ENCODE measurements around the gene ARF6. TPM values are rescaled to one million over a fixed set of nuclear protein-coding genes. Genes with fewer than 3 reads are reported as not detected.

The ARF6 gene
- total RNA-seq, 1 experiment from 2014 or later, result 74.2 TPM

DNA sequence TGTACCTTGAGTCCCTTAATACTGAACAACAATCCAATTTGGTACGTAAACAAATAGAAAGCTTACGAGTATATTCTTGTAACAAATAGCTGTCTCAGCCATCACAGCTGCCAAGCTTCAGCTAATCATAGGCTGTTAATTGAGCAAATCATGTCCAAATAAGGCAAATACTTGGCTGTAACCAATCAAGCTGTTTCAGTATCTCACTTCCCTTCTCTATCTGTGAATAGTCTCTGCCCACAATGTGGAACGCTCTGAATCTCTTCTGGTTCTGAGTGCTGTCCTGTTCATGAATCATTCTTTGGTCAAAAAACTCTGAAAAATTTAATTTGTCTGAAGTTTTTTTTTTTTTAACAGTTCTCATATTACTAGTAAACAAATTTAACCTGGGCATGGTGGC is 34.5 kb upstream of the ARF6 start:
- H3K36me3 Mint-ChIP-seq (ENCODE audit: insufficient read depth, unreplicated experiment), result peaks cover under 1% of the 10 kb centered on the region

GRCh38 chr14:49860988-49861698 is 31.7 kb upstream of the ARF6 start:
- H3K4me1 Mint-ChIP-seq (ENCODE audit: low read depth, unreplicated experiment), result peaks cover 11% of the 10 kb centered on the region
- TF ChIP-seq CTCF (IDR thresholded peaks at IDR 0.05; ENCODE audit: unreplicated experiment), result no peak

More for the DNA sequence above, 34.5 kb upstream of the ARF6 start:
- intact Hi-C loops (cut with micrococcal nuclease; ENCODE audit: unreplicated experiment), result no loop called here
- no peak for DNase-seq
- no peaks in the 10 kb centered on the region for H3K9me3 Mint-ChIP-seq (ENCODE audit: low read depth, unreplicated experiment)
- H3K27ac Mint-ChIP-seq (ENCODE audit: unreplicated experiment), result no peak overlapping the region
- no peak for TF ChIP-seq CTCF (IDR thresholded peaks at IDR 0.05; ENCODE audit: unreplicated experiment)
- peaks cover 20% of the 10 kb centered on the region for H3K4me1 Mint-ChIP-seq (ENCODE audit: low read depth, unreplicated experiment)
- CTCF ChIA-PET, result interaction anchor here (0.7 kb wide), 1 partner anchor 17 kb away, joined by 5 read pairs; no protein-coding TSS in a partner anchor
- BruUV-seq (replicated peaks), result no TSS peak
- H3K27me3 Mint-ChIP-seq (ENCODE audit: unreplicated experiment), result peaks cover 7% of the 10 kb centered on the region
- no peak overlapping the region for H3K4me3 Mint-ChIP-seq (ENCODE audit: low read depth, unreplicated experiment)

DNA sequence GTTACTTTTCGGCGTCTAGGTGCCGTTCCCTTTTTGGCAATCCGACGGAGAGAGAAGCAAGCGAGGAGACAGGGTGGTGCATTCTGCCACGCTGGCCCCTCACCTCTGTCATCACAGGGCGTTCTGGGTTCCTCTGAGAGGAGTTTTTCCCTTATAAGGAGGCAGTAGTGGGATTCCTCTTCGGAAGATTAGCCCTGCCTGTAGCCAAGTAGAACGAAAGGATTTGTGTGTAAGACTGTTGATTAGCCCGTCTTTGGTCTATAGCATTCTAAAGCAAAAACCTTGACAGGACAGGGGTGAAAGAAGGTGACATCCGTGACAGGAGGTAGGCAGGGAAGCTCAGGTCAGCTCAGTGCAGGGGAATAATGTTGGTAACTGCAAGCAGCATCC is 31.2 kb upstream of the ARF6 start:
- BruUV-seq (replicated peaks), result no TSS peak
- intact Hi-C loops (cut with micrococcal nuclease; ENCODE audit: unreplicated experiment), result loop anchor here (5.0 to 10.0 kb wide), 2 partner anchors 146 to 673 kb away; partner anchors contain the start of gene MAP4K5
- no peaks in the 10 kb centered on the region for H3K36me3 Mint-ChIP-seq (ENCODE audit: insufficient read depth, unreplicated experiment)
- CTCF ChIA-PET, result interaction anchor here (0.5 to 3.6 kb wide), 19 partner anchors 8 to 255 kb away, joined by 3 to 24 read pairs (median 6); partner anchors contain the start of genes NEMF and VCPKMT
- no peak overlapping the region for H3K4me3 Mint-ChIP-seq (ENCODE audit: low read depth, unreplicated experiment)
- TF ChIP-seq CTCF (IDR thresholded peaks at IDR 0.05; ENCODE audit: unreplicated experiment), result no peak
- H3K4me1 Mint-ChIP-seq (ENCODE audit: low read depth, unreplicated experiment), result peaks cover 11% of the 10 kb centered on the region
- H3K27me3 Mint-ChIP-seq (ENCODE audit: unreplicated experiment), result peaks cover 7% of the 10 kb centered on the region
- DNase-seq, result peak; percentile 30
- no peaks in the 10 kb centered on the region for H3K9me3 Mint-ChIP-seq (ENCODE audit: low read depth, unreplicated experiment)
- no peak overlapping the region for H3K27ac Mint-ChIP-seq (ENCODE audit: unreplicated experiment)

More at GRCh38 chr14:49860988-49861698, 31.7 kb upstream of the ARF6 start:
- H3K27ac Mint-ChIP-seq (ENCODE audit: unreplicated experiment), result no peak overlapping the region
- DNase-seq, result no peak
- H3K36me3 Mint-ChIP-seq (ENCODE audit: insufficient read depth, unreplicated experiment), result no peaks in the 10 kb centered on the region
- H3K4me3 Mint-ChIP-seq (ENCODE audit: low read depth, unreplicated experiment), result no peak overlapping the region
- CTCF ChIA-PET, result interaction anchor here (0.7 to 3.6 kb wide), 13 partner anchors 9 to 255 kb away, joined by 4 to 24 read pairs (median 6); partner anchors contain the start of genes NEMF and VCPKMT
- no TSS peak for BruUV-seq (replicated peaks)
- peaks cover 7% of the 10 kb centered on the region for H3K27me3 Mint-ChIP-seq (ENCODE audit: unreplicated experiment)
- no peaks in the 10 kb centered on the region for H3K9me3 Mint-ChIP-seq (ENCODE audit: low read depth, unreplicated experiment)
- intact Hi-C loops (cut with micrococcal nuclease; ENCODE audit: unreplicated experiment), result loop anchor here (5.0 to 10.0 kb wide), 2 partner anchors 146 to 674 kb away; partner anchors contain the start of gene MAP4K5

GRCh38 chr14:49862089-49862673 is 30.7 kb upstream of the ARF6 start:
- Mint-ChIP-seq H3K36me3 (ENCODE audit: insufficient read depth, unreplicated experiment) (peaks cover under 1% of the 10 kb centered on the region), H3K4me1 (ENCODE audit: low read depth, unreplicated experiment) (peaks cover 11% of the 10 kb centered on the region), H3K9me3 (ENCODE audit: low read depth, unreplicated experiment) (no peaks in the 10 kb centered on the region), H3K4me3 (ENCODE audit: low read depth, unreplicated experiment) (no peak overlapping the region), H3K27me3 (ENCODE audit: unreplicated experiment) (peaks cover 7% of the 10 kb centered on the region), H3K27ac (ENCODE audit: unreplicated experiment) (no peak overlapping the region)
- peak; percentile 75 for DNase-seq
- intact Hi-C loops (cut with micrococcal nuclease; ENCODE audit: unreplicated experiment), result loop anchor here (5.0 to 10.0 kb wide), 2 partner anchors 145 to 673 kb away; partner anchors contain the start of gene MAP4K5
- peak; percentile 100 for TF ChIP-seq CTCF (IDR thresholded peaks at IDR 0.05; ENCODE audit: unreplicated experiment)
- no TSS peak for BruUV-seq (replicated peaks)
- CTCF ChIA-PET, result interaction anchor here (0.5 to 3.6 kb wide), 23 partner anchors 8 to 418 kb away, joined by 3 to 24 read pairs (median 6); partner anchors contain the start of genes NEMF and VCPKMT

Measured in Calu3 (cell line).